PC-3 (cell line): Measurements from ENCODE around the gene CCNL1.
"Not testable (repeated sequence)": the region's sequence is repeated elsewhere in the genome, so short reads cannot be mapped to it uniquely, and the experiment has no call there.

Experiments
- EZH2 ChIP-seq: fragments of 300-600 bp; sonication (generic); IDR thresholded peaks from one replicate; pipeline ENCODE4 v1.6.1; 2017; ENCODE audit warnings: antibody characterized with exemption, mild to moderate bottlenecking, low read length; ENCODE audit not compliant: unreplicated experiment
- TF ChIP-seq, protein P1 (sequence below): fragments of 300-600 bp; sonication (generic); conservative IDR thresholded peaks from 2 replicates; pipeline ENCODE4 v1.5.1; 2017; ENCODE audit warnings: antibody characterized with exemption, low read depth, mild to moderate bottlenecking, low read length

DNA sequence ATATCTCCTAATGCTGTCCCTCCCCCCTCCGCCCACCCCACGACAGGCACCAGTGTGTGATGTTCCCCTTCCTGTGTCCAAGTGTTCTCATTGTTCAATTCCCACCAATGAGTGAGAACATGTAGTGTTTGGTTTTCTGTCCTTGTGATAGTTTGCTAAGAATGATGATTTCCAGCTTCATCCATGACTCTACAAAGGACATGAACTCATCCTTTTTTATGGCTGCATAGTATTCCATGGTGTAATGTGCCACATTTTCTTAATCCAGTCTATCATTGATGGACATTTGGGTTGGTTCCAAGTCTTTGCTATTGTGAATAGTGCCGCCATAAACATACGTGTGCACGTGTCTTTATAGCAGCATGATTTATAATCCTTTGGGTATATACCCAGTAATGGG, 31.2 kb upstream of the CCNL1 start:
- TF ChIP-seq, protein P1, sequence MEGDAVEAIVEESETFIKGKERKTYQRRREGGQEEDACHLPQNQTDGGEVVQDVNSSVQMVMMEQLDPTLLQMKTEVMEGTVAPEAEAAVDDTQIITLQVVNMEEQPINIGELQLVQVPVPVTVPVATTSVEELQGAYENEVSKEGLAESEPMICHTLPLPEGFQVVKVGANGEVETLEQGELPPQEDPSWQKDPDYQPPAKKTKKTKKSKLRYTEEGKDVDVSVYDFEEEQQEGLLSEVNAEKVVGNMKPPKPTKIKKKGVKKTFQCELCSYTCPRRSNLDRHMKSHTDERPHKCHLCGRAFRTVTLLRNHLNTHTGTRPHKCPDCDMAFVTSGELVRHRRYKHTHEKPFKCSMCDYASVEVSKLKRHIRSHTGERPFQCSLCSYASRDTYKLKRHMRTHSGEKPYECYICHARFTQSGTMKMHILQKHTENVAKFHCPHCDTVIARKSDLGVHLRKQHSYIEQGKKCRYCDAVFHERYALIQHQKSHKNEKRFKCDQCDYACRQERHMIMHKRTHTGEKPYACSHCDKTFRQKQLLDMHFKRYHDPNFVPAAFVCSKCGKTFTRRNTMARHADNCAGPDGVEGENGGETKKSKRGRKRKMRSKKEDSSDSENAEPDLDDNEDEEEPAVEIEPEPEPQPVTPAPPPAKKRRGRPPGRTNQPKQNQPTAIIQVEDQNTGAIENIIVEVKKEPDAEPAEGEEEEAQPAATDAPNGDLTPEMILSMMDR: not testable (repeated sequence)
- not testable (repeated sequence) for TF ChIP-seq EZH2
